C4-2B (cell line): Measurements from ENCODE around the gene RSAD2.
"Not testable (repeated sequence)": the region's sequence is repeated elsewhere in the genome, so short reads cannot be mapped to it uniquely, and the experiment has no call there.

Experiments used
- H3K27ac ChIP-seq: fragments of 450-650 bp; 2 replicates; pipeline ENCODE4 v1.5.1; 2017
- ZFX ChIP-seq: fragments of 450-650 bp; IDR thresholded peaks from 2 replicates; pipeline ENCODE4 v1.6.1; 2017
- TF ChIP-seq, protein P1 (sequence below): fragments of 450-650 bp; conservative IDR thresholded peaks from 2 replicates; pipeline ENCODE4 v1.5.1; 2017; ENCODE audit warnings: mild to moderate bottlenecking

RSAD2 gene

DNA sequence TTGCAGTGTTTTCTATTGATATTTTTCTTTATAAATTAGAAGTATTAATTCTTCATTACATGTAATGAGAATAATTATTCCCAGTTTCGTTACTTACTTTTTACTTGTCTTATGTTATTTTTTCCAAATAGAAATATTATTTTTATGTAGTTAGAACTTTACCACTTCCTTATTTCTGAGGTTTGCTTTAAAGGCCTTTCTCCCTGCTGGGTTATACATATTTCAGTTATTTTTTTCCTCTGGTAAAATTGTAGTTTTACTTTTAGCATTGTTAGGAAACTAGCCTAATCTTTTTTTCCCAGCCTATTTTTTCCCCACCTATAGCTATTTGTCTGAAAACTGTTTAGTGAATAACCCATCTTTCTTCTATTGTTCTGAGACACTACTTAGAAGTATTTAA lies 56.8 kb downstream of the RSAD2 start:
- H3K27ac ChIP-seq: no peak overlapping the region
- TF ChIP-seq, protein P1, sequence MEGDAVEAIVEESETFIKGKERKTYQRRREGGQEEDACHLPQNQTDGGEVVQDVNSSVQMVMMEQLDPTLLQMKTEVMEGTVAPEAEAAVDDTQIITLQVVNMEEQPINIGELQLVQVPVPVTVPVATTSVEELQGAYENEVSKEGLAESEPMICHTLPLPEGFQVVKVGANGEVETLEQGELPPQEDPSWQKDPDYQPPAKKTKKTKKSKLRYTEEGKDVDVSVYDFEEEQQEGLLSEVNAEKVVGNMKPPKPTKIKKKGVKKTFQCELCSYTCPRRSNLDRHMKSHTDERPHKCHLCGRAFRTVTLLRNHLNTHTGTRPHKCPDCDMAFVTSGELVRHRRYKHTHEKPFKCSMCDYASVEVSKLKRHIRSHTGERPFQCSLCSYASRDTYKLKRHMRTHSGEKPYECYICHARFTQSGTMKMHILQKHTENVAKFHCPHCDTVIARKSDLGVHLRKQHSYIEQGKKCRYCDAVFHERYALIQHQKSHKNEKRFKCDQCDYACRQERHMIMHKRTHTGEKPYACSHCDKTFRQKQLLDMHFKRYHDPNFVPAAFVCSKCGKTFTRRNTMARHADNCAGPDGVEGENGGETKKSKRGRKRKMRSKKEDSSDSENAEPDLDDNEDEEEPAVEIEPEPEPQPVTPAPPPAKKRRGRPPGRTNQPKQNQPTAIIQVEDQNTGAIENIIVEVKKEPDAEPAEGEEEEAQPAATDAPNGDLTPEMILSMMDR: no peak
- TF ChIP-seq ZFX: no peak

DNA sequence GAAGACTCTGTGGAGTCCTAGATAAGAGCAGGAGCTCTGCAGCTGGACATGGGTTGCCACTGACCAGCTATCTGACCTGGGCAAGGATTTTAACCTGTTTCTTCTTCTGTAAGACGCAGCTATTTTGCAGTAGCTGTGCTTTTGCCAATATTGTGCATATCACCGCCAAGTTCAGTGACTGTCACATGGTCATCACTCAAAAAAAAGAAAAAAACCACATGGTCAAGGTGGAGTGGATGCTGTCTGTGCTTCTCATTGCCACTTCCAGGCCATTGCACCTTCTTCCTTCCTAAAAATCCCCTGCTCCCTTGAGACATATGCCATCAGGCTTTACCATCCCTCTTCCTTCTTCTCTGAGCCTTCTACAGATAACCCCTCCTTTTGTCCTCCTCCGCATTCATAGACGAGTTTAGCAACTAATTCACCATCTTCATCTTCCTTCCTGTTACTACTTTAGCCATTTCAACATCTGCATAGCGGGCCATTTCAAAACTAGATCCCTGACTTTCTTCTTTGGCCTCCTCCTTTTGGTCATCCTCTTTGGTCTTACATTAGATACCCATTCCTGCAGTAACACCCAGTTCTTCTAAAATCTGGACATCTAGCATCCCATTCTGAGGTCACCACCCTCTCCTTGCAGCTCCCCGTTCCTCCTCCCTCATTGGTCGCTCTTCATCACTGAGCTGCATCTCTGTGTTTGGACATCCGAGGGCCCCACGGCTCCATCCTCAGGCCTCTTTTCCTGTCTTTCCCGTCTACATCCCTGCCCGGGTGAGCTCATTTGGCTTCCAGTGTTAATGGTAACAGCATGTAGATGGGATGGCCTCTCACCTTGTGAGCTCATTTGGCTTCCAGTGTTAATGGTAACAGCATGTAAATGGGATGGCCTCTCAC lies 57.4 kb downstream of the RSAD2 start:
- no peak overlapping the region for H3K27ac ChIP-seq
- TF ChIP-seq, protein P1: no peak
- no peak for TF ChIP-seq ZFX

DNA sequence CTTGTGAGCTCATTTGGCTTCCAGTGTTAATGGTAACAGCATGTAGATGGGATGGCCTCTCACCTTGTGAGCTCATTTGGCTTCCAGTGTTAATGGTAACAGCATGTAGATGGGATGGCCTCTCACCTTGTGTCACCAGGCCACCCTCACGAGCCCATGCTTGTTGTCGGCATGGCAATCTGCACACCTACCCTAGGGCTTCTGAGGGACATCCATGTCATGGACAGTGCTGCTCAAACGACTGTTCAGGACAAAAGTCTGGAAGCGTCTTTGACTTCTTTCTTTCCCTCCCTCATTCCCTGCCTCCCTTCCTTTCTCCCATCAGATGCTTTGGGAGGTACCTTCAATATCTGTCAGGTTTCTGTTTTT lies 58.1 kb downstream of the RSAD2 start:
- H3K27ac ChIP-seq: not testable (repeated sequence)

DNA sequence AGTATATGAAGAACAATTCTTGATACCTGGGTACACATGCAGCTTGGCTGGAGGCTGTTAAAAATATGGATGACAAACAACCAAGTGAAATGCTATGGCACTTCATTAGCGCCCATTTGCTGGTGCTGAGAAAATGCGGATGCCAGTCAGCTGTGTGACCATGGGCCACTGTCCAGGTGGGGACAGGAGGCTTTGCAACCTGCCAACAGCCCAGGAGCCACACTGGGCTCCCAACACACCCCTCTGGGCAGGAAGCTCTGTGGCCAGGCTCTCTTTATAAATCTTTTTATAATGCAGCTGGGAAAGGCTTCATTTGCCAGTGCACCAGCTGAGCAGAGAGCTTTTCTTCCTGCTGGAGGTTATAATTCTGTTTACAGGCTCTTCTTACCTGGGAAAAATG lies 59.6 kb downstream of the RSAD2 start:
- no peak overlapping the region; the same call in 1 of the 2 replicates for H3K27ac ChIP-seq

DNA sequence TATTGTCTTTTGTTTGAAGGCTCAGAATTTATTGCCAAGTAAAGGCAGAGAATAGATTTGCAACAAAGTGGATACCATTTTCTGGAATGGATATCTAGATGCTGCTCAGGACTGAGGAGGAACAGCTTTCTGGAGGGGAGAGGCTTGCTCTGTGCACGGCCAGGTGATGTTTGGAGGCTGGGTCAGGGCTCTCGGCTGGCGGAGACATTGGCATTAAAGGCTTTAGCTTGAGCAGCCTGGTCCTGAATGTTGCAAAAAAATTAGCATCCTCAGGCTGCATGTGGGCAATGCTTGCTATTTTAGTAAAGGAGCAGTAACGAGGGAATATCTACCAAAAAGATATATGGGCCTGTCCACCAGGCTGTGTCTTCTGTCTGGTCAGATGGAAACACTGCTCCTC lies 60.0 kb downstream of the RSAD2 start:
- no peak for TF ChIP-seq ZFX
- TF ChIP-seq, protein P1: no peak
- H3K27ac ChIP-seq: no peak overlapping the region; the same call in 1 of the 2 replicates

More for the DNA sequence above, 59.6 kb downstream of the RSAD2 start:
- no peak for TF ChIP-seq ZFX
- TF ChIP-seq, protein P1: no peak

DNA sequence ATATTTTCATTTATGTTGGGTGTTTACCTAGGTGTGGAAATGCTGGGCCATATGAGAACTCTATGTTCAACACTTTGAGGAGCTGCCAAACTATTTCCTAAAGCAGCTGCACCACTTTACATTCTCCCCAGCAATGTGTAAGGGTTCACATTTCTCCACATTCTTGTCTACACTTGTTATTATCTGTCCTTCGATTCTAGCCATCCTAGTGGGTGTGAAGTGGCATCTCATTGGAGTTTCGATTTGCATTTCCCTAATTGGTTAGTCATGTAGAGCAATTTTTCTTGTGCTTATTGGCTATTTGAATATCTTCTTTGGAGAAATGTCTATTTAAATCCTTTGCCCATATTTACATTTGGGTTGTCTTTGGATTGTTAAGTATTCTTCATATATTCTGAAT lies 61.5 kb downstream of the RSAD2 start:
- TF ChIP-seq, protein P1: no peak
- no peak for TF ChIP-seq ZFX
- no peak overlapping the region for H3K27ac ChIP-seq

DNA sequence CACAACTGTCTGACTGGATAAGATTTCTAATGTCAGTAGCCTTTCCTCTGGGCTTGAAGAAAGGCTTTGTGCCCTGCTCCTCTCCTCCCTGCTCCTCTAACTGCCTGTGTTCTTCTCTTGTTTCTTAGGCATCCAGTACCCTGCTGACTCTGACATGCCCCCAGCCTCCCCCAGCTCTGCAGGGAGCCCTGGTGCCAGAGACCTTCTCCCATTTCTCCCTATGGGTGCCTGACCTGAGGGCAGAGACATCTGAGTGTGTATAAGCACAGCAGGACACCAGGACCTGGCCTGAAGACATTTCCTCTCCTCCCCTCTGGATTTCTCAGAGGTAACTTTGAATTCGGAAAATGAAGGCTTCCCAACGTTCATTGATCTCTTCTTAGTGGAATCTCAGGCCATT lies 63.2 kb downstream of the RSAD2 start:
- TF ChIP-seq ZFX: no peak
- TF ChIP-seq, protein P1: no peak
- H3K27ac ChIP-seq: no peak overlapping the region
